SKM-1 (cell line): ENCODE results near the gene USP6NL.
"Not testable (repeated sequence)": the region's sequence is repeated elsewhere in the genome, so short reads cannot be mapped to it uniquely, and the experiment has no call there.

Experiments
- DNase-seq: peaks from one replicate; lab custom pipeline; 2025; ENCODE audit not compliant: unreplicated experiment; lab: John Stamatoyannopoulos, UW

The USP6NL gene

GRCh38 chr10:11448545-11449244, 162.8 kb downstream of the USP6NL start:
- no peak for DNase-seq

GRCh38 chr10:11448190-11448544, 163.3 kb downstream of the USP6NL start:
- no peak for DNase-seq

GRCh38 chr10:11447586-11447985, 163.9 kb downstream of the USP6NL start:
- DNase-seq = no peak

GRCh38 chr10:11446864-11447263, 164.6 kb downstream of the USP6NL start:
- no peak for DNase-seq

GRCh38 chr10:11446133-11446532, 165.3 kb downstream of the USP6NL start:
- no peak for DNase-seq

GRCh38 chr10:11444531-11445228, 166.8 kb downstream of the USP6NL start:
- DNase-seq = no peak

- no peak for DNase-seq
Observed at GRCh38 chr10:11444155-11444530, 167.3 kb downstream of the USP6NL start.

- DNase-seq = no peak
Observed at GRCh38 chr10:11443468-11444154, 167.8 kb downstream of the USP6NL start.

- no peak for DNase-seq
Observed at GRCh38 chr10:11442001-11442773, 169.3 kb downstream of the USP6NL start.

- no peak for DNase-seq
Observed at GRCh38 chr10:11441151-11441535, 170.3 kb downstream of the USP6NL start.

- no peak for DNase-seq
Observed at GRCh38 chr10:11440250-11441150, 170.9 kb downstream of the USP6NL start.

GRCh38 chr10:11439523-11440053, 171.9 kb downstream of the USP6NL start:
- no peak for DNase-seq

GRCh38 chr10:11437391-11438142, 173.9 kb downstream of the USP6NL start:
- no peak for DNase-seq

GRCh38 chr10:11436445-11436844, 175.0 kb downstream of the USP6NL start:
- not testable (repeated sequence) for DNase-seq

- DNase-seq = no peak
Observed at GRCh38 chr10:11435581-11435981, 175.9 kb downstream of the USP6NL start.

GRCh38 chr10:11434324-11434723, 177.1 kb downstream of the USP6NL start:
- DNase-seq = no peak

GRCh38 chr10:11433657-11434056, 177.8 kb downstream of the USP6NL start:
- DNase-seq = no peak

GRCh38 chr10:11431216-11431555, 180.3 kb downstream of the USP6NL start:
- no peak for DNase-seq

- no peak for DNase-seq
Observed at GRCh38 chr10:11430421-11431215, 180.8 kb downstream of the USP6NL start.
